Measurements from ENCODE around the gene IL11. TPM values are rescaled to one million over a fixed set of nuclear protein-coding genes. Genes with fewer than 3 reads are reported as not detected.

Gene IL11
- total and polyA plus RNA-seq, 2 donors (not counting 1 experiment from before 2014, with no cell fraction given) = 0.66 to 1.2 TPM

GRCh38 chr19:55355213-55355821, 14.9 kb downstream of the IL11 start:
- Histone ChIP-seq H3K27ac (ENCODE audit: insufficient read depth, low read length) (no peak overlapping the region), H3K9me3 (ENCODE audit: control insufficient read depth, insufficient read depth, low read depth, low read length) (no peaks in the 10 kb centered on the region), H3K9ac (ENCODE audit: insufficient read depth, low read length) (no peak overlapping the region), H2AFZ (ENCODE audit: low read length) (no peak overlapping the region), H3K36me3 (ENCODE audit: control insufficient read depth, insufficient read depth, low read length) (no peaks in the 10 kb centered on the region), H3K4me3 (replicated peaks in 1 of 4; ENCODE audit: control extremely low read depth in 1 of 4, insufficient read depth in 1 of 4, low read depth in 3 of 4, low read length in 4 of 4) (no peak overlapping the region), H3K4me2 (ENCODE audit: extremely low read depth, insufficient read depth, low read length) (no peak overlapping the region), H4K20me1 (ENCODE audit: control insufficient read depth, extremely low read depth, insufficient read depth, low read length) (no peaks in the 10 kb centered on the region), H3K27me3 (ENCODE audit: control insufficient read depth, insufficient read depth, low read length) (peaks cover 31% of the 10 kb centered on the region), H3K79me2 (ENCODE audit: control insufficient read depth, insufficient read depth, low read length) (no peaks in the 10 kb centered on the region), H3K4me1 (ENCODE audit: control insufficient read depth, extremely low read depth, insufficient read depth, low read length) (no peaks in the 10 kb centered on the region)
- TF ChIP-seq EZH2 (IDR thresholded peaks at IDR 0.05; ENCODE audit: low read length, missing control alignments) = peak; percentile 61
- TF ChIP-seq CTCF (conservative IDR thresholded peaks at IDR 0.05 in 1 of 2, IDR thresholded peaks at IDR 0.05 in 1 of 2; ENCODE audit: low read depth in 1 of 2, low read length in 2 of 2) = no peak
- no peak for DNase-seq (ENCODE audit: low read depth in 2 of 2)

- H3K36me3 ChIP-seq (ENCODE audit: control insufficient read depth, insufficient read depth, low read length) = no peaks in the 10 kb centered on the region
- no peak within 1 kb of the TSS for H2AFZ ChIP-seq (ENCODE audit: low read length)
- no peak within 1 kb of the TSS for H3K9ac ChIP-seq (ENCODE audit: insufficient read depth, low read length)
- peak within 1 kb of the TSS; percentile 86 for H3K4me2 ChIP-seq (ENCODE audit: extremely low read depth, insufficient read depth, low read length)
- H3K4me1 ChIP-seq (ENCODE audit: control insufficient read depth, extremely low read depth, insufficient read depth, low read length) = no peaks in the 10 kb centered on the region
- H4K20me1 ChIP-seq (ENCODE audit: control insufficient read depth, extremely low read depth, insufficient read depth, low read length) = no peaks in the 10 kb centered on the region
- peak within 1 kb of the TSS; percentile 28 to 51 (median 42) for H3K4me3 ChIP-seq (replicated peaks in 1 of 4; ENCODE audit: control extremely low read depth in 1 of 4, insufficient read depth in 1 of 4, low read depth in 3 of 4, low read length in 4 of 4)
- no peak for DNase-seq (ENCODE audit: low read depth in 2 of 2)
- H3K27me3 ChIP-seq (ENCODE audit: control insufficient read depth, insufficient read depth, low read length) = peaks cover 31% of the 10 kb centered on the region
- no peak within 1 kb of the TSS for H3K27ac ChIP-seq (ENCODE audit: insufficient read depth, low read length)
- H3K9me3 ChIP-seq (ENCODE audit: control insufficient read depth, insufficient read depth, low read depth, low read length) = no peaks in the 10 kb centered on the region
- TF ChIP-seq EZH2 (IDR thresholded peaks at IDR 0.05; ENCODE audit: low read length, missing control alignments) (no peak), CTCF (conservative IDR thresholded peaks at IDR 0.05 in 1 of 2, IDR thresholded peaks at IDR 0.05 in 1 of 2; ENCODE audit: low read depth in 1 of 2, low read length in 2 of 2) (no peak)
- no peaks in the 10 kb centered on the region for H3K79me2 ChIP-seq (ENCODE audit: control insufficient read depth, insufficient read depth, low read length)
Observed at GRCh38 chr19:55354698-55355212, 15.5 kb downstream of the IL11 start, which contains the start of gene COX6B2. COX6B2 (minus strand) TSS chr19:55354719; CDS start chr19:55354521, 198 bp downstream.

GRCh38 chr19:55353803-55354697, 16.2 kb downstream of the IL11 start:
- Histone ChIP-seq H3K9me3 (ENCODE audit: control insufficient read depth, insufficient read depth, low read depth, low read length) (no peaks in the 10 kb centered on the region), H2AFZ (ENCODE audit: low read length) (no peak overlapping the region), H3K27me3 (ENCODE audit: control insufficient read depth, insufficient read depth, low read length) (peaks cover 31% of the 10 kb centered on the region), H3K4me2 (ENCODE audit: extremely low read depth, insufficient read depth, low read length) (peak overlapping the region; percentile 86), H3K9ac (ENCODE audit: insufficient read depth, low read length) (no peak overlapping the region), H3K27ac (ENCODE audit: insufficient read depth, low read length) (no peak overlapping the region), H3K4me3 (replicated peaks in 1 of 4; ENCODE audit: control extremely low read depth in 1 of 4, insufficient read depth in 1 of 4, low read depth in 3 of 4, low read length in 4 of 4) (peak overlapping the region; percentile 28 to 51 (median 42)), H4K20me1 (ENCODE audit: control insufficient read depth, extremely low read depth, insufficient read depth, low read length) (no peaks in the 10 kb centered on the region), H3K4me1 (ENCODE audit: control insufficient read depth, extremely low read depth, insufficient read depth, low read length) (no peaks in the 10 kb centered on the region), H3K36me3 (ENCODE audit: control insufficient read depth, insufficient read depth, low read length) (no peaks in the 10 kb centered on the region), H3K79me2 (ENCODE audit: control insufficient read depth, insufficient read depth, low read length) (no peaks in the 10 kb centered on the region)
- peak in 1 of 2 donors; percentile 53 for DNase-seq (ENCODE audit: low read depth in 2 of 2)
- TF ChIP-seq EZH2 (IDR thresholded peaks at IDR 0.05; ENCODE audit: low read length, missing control alignments) (no peak), CTCF (conservative IDR thresholded peaks at IDR 0.05 in 1 of 2, IDR thresholded peaks at IDR 0.05 in 1 of 2; ENCODE audit: low read depth in 1 of 2, low read length in 2 of 2) (no peak)

Measured in fibroblast of lung (primary cell).